GM20000 (cell line): Measurements from ENCODE around the gene AKAP6.

Source experiments
- DNase-seq: peaks from one replicate; pipeline ENCODE4 v3.0.0; 2012; ENCODE audit warnings: low spot score
- TF ChIP-seq, protein P1 (sequence below): IDR thresholded peaks from 2 replicates; pipeline ENCODE4 v1.5.1; 2012; ENCODE audit warnings: mild to moderate bottlenecking, control low read depth; ENCODE audit errors: extremely low read depth, missing control alignments

The AKAP6 gene

GRCh38 chr14:32421781-32422180 lies 92.7 kb downstream of the AKAP6 start:
- TF ChIP-seq, protein P1, sequence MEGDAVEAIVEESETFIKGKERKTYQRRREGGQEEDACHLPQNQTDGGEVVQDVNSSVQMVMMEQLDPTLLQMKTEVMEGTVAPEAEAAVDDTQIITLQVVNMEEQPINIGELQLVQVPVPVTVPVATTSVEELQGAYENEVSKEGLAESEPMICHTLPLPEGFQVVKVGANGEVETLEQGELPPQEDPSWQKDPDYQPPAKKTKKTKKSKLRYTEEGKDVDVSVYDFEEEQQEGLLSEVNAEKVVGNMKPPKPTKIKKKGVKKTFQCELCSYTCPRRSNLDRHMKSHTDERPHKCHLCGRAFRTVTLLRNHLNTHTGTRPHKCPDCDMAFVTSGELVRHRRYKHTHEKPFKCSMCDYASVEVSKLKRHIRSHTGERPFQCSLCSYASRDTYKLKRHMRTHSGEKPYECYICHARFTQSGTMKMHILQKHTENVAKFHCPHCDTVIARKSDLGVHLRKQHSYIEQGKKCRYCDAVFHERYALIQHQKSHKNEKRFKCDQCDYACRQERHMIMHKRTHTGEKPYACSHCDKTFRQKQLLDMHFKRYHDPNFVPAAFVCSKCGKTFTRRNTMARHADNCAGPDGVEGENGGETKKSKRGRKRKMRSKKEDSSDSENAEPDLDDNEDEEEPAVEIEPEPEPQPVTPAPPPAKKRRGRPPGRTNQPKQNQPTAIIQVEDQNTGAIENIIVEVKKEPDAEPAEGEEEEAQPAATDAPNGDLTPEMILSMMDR, result no peak
- DNase-seq, result no peak

- TF ChIP-seq, protein P1, result no peak
- DNase-seq, result no peak
Measured at GRCh38 chr14:32422440-32422839, 93.3 kb downstream of the AKAP6 start.

DNA sequence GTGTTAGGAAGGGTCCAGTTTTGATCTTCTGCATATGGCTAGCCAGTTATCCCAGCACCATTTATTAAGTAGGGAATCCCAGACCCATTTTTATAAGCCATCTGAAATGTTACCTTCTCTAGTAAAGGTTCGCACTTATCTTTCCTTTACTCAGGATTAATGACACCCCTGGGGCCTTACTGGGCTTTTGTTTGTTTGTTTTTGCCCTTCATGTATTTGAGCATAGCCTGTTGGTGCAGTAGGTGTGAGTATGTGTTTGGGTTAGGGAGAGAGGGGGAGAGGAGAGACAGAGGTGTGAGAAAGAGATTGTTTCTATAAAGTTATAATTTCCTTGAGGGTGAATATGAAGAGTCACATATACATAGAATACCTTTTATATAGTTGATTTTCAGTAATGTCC lies 96.9 kb downstream of the AKAP6 start:
- TF ChIP-seq, protein P1, result no peak
- DNase-seq, result no peak

DNA sequence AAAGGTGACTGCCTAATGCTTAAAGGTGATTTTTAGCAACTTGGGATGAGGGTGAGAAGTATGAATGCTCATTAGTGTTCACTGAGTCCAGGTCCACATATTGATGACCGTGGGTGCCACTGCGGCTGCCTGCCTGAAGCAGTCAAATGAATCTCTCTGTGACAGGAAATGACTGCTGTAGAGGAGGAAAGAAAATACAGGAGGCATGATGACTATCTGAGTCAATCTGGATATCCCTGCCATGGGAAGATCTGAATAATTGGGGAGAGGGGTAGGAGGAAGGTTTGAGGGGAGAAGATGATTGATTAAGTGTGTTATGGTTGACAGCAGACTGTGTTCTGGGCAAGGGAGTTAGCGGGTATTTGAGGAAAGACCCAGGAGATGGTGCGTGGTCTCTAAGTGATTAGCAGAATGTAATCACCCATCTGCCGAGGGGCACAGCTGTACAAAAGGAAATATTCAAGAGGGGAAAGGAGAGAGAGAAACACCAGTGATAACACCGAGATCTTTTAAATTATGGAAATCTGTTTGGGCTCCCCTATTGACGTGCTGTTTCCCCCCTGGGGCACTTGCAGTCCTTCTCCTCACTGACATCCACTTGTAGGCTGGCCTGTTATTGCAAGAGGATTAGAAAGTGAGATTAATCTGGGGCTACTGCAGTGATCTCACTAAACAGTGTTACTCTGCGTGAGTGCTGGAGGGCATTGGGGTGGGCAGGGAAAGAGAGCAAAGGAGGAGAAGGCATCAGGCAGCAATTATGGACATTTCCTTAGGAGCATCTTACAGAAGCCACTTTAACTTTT lies 97.7 kb downstream of the AKAP6 start:
- DNase-seq, result no peak
- TF ChIP-seq, protein P1, result no peak

DNA sequence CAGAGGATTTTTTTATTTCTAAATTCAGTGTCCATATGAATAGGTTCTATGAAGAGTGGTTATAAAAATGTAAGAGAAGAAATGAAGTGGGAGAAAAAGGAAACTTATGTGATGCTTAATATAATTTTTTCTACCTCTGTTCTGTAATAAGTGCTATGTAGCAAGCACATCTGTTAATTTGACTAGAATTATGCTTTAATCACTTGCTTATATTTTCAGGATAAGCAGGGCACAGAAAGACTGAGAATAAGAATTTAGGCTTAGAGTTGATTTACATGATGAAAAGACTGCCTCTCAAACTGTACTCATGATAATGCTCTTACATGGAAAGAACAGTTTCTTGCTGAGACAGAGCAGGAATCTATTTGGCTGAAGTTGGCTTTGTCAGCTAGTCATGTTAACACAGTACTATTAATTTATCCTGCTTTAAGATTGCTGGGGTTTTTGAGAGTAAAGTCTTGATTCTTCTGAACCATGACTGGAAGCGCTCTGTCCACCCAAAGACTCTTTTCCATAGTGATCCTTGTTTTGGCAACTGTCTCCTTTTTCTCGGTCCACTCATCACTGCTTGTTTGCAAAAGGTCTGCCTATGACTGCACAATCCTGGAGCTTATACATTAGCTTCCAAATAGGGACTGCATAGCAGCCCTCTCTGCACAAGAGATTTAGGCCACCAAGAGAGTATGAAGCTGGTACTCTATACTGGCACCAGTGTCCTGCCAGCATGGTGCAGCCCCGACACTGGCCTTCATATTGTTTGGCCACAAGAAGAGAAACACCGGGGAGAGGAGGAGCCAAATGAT lies 98.8 kb downstream of the AKAP6 start:
- TF ChIP-seq, protein P1, result no peak
- no peak for DNase-seq

DNA sequence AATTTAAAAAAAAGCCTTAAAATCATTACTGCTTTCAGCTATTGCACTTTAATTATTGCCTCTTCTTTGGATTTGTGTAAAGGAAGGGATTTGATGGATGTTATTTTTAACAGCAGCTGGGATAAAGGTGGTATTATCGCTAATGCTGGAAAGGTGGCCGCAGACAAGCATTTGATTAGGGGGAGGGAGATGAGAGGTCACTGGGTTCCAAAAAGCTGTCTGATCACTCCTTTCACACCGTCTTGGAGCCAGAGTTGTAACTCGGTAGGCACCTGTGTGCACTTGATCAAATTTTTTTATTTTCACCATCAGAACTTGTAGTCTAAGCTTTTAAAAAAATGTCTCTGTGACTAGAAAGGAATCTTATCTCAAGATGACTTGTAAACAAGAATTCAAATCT lies 99.8 kb downstream of the AKAP6 start:
- TF ChIP-seq, protein P1, result no peak
- DNase-seq, result no peak

GRCh38 chr14:32430326-32430725 lies 101.2 kb downstream of the AKAP6 start:
- TF ChIP-seq, protein P1, result no peak
- no peak for DNase-seq
